H9 (cell line): ENCODE measurements around the gene SCUBE2. TPM values are rescaled to one million over a fixed set of nuclear protein-coding genes. Genes with fewer than 3 reads are reported as not detected.

ENCODE experiments used
- DNase-seq: peaks from one replicate; pipeline ENCODE4 v3.0.0-alpha.2; 2017
- H2AFZ ChIP-seq: one replicate; pipeline ENCODE4 v1.6.1; 2013; ENCODE audit warnings: mild to moderate bottlenecking, low read length, control low read depth, moderate library complexity
- H2AK5ac ChIP-seq: 2 replicates; pipeline ENCODE4 v1.6.1; 2013; ENCODE audit warnings: low read length, control low read depth, mixed read lengths; ENCODE audit not compliant: insufficient read length
- H2BK120ac ChIP-seq: one replicate; pipeline ENCODE4 v1.6.1; 2013; ENCODE audit warnings: low read depth, mild to moderate bottlenecking, low read length, control low read depth, inconsistent platforms; ENCODE audit not compliant: poor library complexity, severe bottlenecking
- H2BK12ac ChIP-seq: 2 replicates; pipeline ENCODE4 v1.6.1; 2013; ENCODE audit warnings: low read length, control low read depth, mixed read lengths, low read depth; ENCODE audit not compliant: insufficient read length
- H2BK15ac ChIP-seq: 2 replicates; pipeline ENCODE4 v1.6.1; 2013; ENCODE audit warnings: low read depth, low read length, control low read depth
- H2BK20ac ChIP-seq: one replicate; pipeline ENCODE4 v1.6.1; 2013; ENCODE audit warnings: low read depth, mild to moderate bottlenecking, low read length, control low read depth, inconsistent platforms; ENCODE audit not compliant: poor library complexity, severe bottlenecking
- H2BK5ac ChIP-seq: 2 replicates; pipeline ENCODE4 v1.6.1; 2013; ENCODE audit warnings: low read length, control low read depth, mixed read lengths; ENCODE audit not compliant: insufficient read length
- H3K14ac ChIP-seq: 2 replicates; pipeline ENCODE4 v1.6.1; 2013; ENCODE audit warnings: low read length, control low read depth; ENCODE audit not compliant: insufficient read depth
- H3K18ac ChIP-seq: 2 replicates; pipeline ENCODE4 v1.6.1; 2013; ENCODE audit warnings: low read depth, mild to moderate bottlenecking, mixed read lengths, low read length, control low read depth; ENCODE audit not compliant: insufficient read length
- H3K23ac ChIP-seq: 2 replicates; pipeline ENCODE4 v1.6.1; 2013; ENCODE audit warnings: low read length, control low read depth, mixed read lengths, low read depth; ENCODE audit not compliant: insufficient read length
- H3K23me2 ChIP-seq: 2 replicates; pipeline ENCODE4 v1.6.1; 2013; ENCODE audit warnings: low read depth, mild to moderate bottlenecking, mixed read lengths, low read length, control low read depth; ENCODE audit not compliant: insufficient read length, poor library complexity, severe bottlenecking
- H3K27ac ChIP-seq: 2 replicates; pipeline ENCODE4 v1.5.1; 2013; ENCODE audit warnings: low read length, control low read depth, mixed read lengths, low read depth; ENCODE audit not compliant: insufficient read length
- H3K27me3 ChIP-seq: 2 replicates; pipeline ENCODE4 v1.6.1; 2013; ENCODE audit warnings: low read length, control low read depth, inconsistent platforms; ENCODE audit not compliant: insufficient read depth
- H3K4ac ChIP-seq: 2 replicates; pipeline ENCODE4 v1.6.1; 2013; ENCODE audit warnings: low read depth, mild to moderate bottlenecking, control low read depth, inconsistent platforms, low read length, moderate library complexity
- H3K4me1 ChIP-seq: 2 replicates; pipeline ENCODE4 v1.6.1; 2013; ENCODE audit warnings: low read length, control low read depth, inconsistent platforms; ENCODE audit not compliant: insufficient read depth
- H3K4me2 ChIP-seq: 2 replicates; pipeline ENCODE4 v1.6.1; 2013; ENCODE audit warnings: low read length, control low read depth, mixed read lengths; ENCODE audit not compliant: insufficient read length, insufficient read depth
- H3K56ac ChIP-seq: 2 replicates; pipeline ENCODE4 v1.6.1; 2013; ENCODE audit warnings: low read depth, mild to moderate bottlenecking, mixed read lengths, low read length, control low read depth; ENCODE audit not compliant: insufficient read length
- H3K79me1 ChIP-seq: 2 replicates; pipeline ENCODE4 v1.6.1; 2013; ENCODE audit warnings: low read depth, mild to moderate bottlenecking, moderate library complexity, low read length, control low read depth, inconsistent platforms; ENCODE audit not compliant: insufficient read depth, poor library complexity, severe bottlenecking
- H3K79me2 ChIP-seq: 2 replicates; pipeline ENCODE4 v1.6.1; 2013; ENCODE audit warnings: low read length, control low read depth, inconsistent platforms; ENCODE audit not compliant: insufficient read depth
- H3K9ac ChIP-seq: 2 replicates; pipeline ENCODE4 v1.6.1; 2013; ENCODE audit warnings: low read length, control low read depth, mixed read lengths; ENCODE audit not compliant: insufficient read length; ENCODE audit errors: extremely low read depth
- H3K9me3 ChIP-seq: one replicate; pipeline ENCODE4 v1.6.1; 2013; ENCODE audit warnings: low read depth, low read length, inconsistent platforms; ENCODE audit not compliant: control insufficient read depth
- H3T11ph ChIP-seq: one replicate; pipeline ENCODE4 v1.6.1; 2013; ENCODE audit warnings: mild to moderate bottlenecking, low read length, control low read depth, inconsistent platforms
- H4K20me1 ChIP-seq: one replicate; pipeline ENCODE4 v1.6.1; 2013; ENCODE audit not compliant: control insufficient read depth, insufficient read length, insufficient read depth
- H4K5ac ChIP-seq: 2 replicates; pipeline ENCODE4 v1.6.1; 2013; ENCODE audit warnings: low read depth, mild to moderate bottlenecking, mixed read lengths, low read length, control low read depth; ENCODE audit not compliant: insufficient read length
- H4K8ac ChIP-seq: replicated peaks from 2 replicates; pipeline ENCODE4 v1.6.1; 2013; ENCODE audit warnings: low read length, control low read depth, mixed read lengths, low read depth; ENCODE audit not compliant: insufficient read length
- H4K91ac ChIP-seq: 2 replicates; pipeline ENCODE4 v1.6.1; 2013; ENCODE audit warnings: low read depth, mild to moderate bottlenecking, moderate library complexity, mixed read lengths, low read length, control low read depth; ENCODE audit not compliant: insufficient read length
- H3K27ac Mint-ChIP-seq, 3 experiments: 2 replicates in 2 of 3; 3 replicates in 1 of 3; pipeline ENCODE4 v1.8.0; 2020 to 2021; ENCODE audit warnings: mixed read lengths in 3 of 3, mild to moderate bottlenecking in 1 of 3, moderate library complexity in 1 of 3
- H3K27me3 Mint-ChIP-seq: 2 replicates; pipeline ENCODE4 v1.8.0; 2021; ENCODE audit warnings: low read depth, mild to moderate bottlenecking, moderate library complexity, mixed read lengths
- H3K36me3 Mint-ChIP-seq, 3 experiments: 2 replicates in 2 of 3; 3 replicates in 1 of 3; pipeline ENCODE4 v1.8.0; 2020 to 2021; ENCODE audit warnings: low read depth in 3 of 3, mixed read lengths in 3 of 3; ENCODE audit not compliant: insufficient read depth in 1 of 3
- H3K4me1 Mint-ChIP-seq, 2 experiments: 2 replicates each; pipeline ENCODE4 v1.8.0; 2020; ENCODE audit warnings: mixed read lengths in 2 of 2
- H3K4me3 Mint-ChIP-seq, 2 experiments: 2 replicates in 1 of 2; 3 replicates in 1 of 2; pipeline ENCODE4 v1.8.0; 2020 to 2021; ENCODE audit warnings: mild to moderate bottlenecking in 2 of 2, mixed read lengths in 2 of 2, moderate library complexity in 1 of 2
- H3K9me3 Mint-ChIP-seq, 2 experiments: 2 replicates in 1 of 2; 3 replicates in 1 of 2; pipeline ENCODE4 v1.8.0; 2020; ENCODE audit warnings: mild to moderate bottlenecking in 2 of 2, mixed read lengths in 2 of 2, moderate library complexity in 1 of 2
- WGBS: extraction: QIAGEN DNeasy Blood & Tissue Kit; methylation state at CpG from one replicate; pipeline ENCODE4 v1.1.7; 2013; ENCODE audit warnings: missing lambda C conversion rate, low lambda C conversion rate, mixed read lengths; ENCODE audit not compliant: insufficient read length; ENCODE audit errors: extremely low coverage; 5-methylcytosine and 5-hydroxymethylcytosine counted together
- total RNA-seq: library from RNA; stranded (reverse); gene quantifications from 2 replicates; pipeline ENCODE4 v1.2.1, GENCODE V29; 2021
- TF ChIP-seq, protein P1 (sequence below): fragments of 200-600 bp; sonication (generic); conservative IDR thresholded peaks from 3 replicates; pipeline ENCODE4 v1.8.0; 2021; ENCODE audit warnings: antibody characterized with exemption, mild to moderate bottlenecking

SCUBE2 gene
- total RNA-seq, 1 experiment from 2014 or later = 1.6 TPM

DNA sequence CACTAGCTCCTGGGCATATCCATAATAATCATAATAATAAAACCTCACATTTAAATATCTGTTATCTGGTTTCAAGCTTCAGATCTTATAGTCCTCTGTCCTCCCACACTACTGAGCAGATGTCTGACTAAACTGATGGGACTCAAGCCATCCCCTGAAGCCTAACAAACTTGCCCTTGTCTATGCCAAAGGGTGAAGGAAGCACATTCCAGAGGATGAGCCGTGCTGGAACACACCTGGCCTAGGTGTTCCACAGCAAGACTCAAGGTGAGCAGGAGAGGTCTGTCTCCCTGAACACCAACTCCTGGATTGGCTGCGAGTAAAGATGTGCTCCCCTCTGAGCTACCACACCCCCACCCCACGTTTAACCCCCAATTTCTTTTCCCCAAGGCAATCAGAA lies 14.7 kb downstream of the SCUBE2 start:
- H2BK120ac ChIP-seq = no peak overlapping the region
- Mint-ChIP-seq H3K4me3 (no peak overlapping the region), H3K9me3 (no peaks in the 10 kb centered on the region), H3K27me3 (peaks cover 3% of the 10 kb centered on the region), H3K4me1 (peaks cover 22 to 28% of the 10 kb centered on the region in 2 experiments), H3K27ac (no peak overlapping the region), H3K36me3 (no peaks in the 10 kb centered on the region)
- no peaks in the 10 kb centered on the region for H3K27me3 ChIP-seq
- H2BK5ac ChIP-seq = no peak overlapping the region
- no peak overlapping the region for H4K91ac ChIP-seq
- H3K14ac ChIP-seq = no peak overlapping the region
- H3K9ac ChIP-seq = no peak overlapping the region
- H3K79me2 ChIP-seq = no peaks in the 10 kb centered on the region
- no peaks in the 10 kb centered on the region for H4K20me1 ChIP-seq
- H3K23me2 ChIP-seq = no peaks in the 10 kb centered on the region
- H4K5ac ChIP-seq = no peak overlapping the region
- H3K4me1 ChIP-seq = no peaks in the 10 kb centered on the region; the same call in 1 of the 2 replicates
- H2BK20ac ChIP-seq = no peak overlapping the region
- H3K56ac ChIP-seq = no peak overlapping the region
- no peak overlapping the region for H3K18ac ChIP-seq
- no peak overlapping the region for H3K4me2 ChIP-seq
- H2BK15ac ChIP-seq = no peak overlapping the region
- no peak overlapping the region for H2AK5ac ChIP-seq
- TF ChIP-seq, protein P1, sequence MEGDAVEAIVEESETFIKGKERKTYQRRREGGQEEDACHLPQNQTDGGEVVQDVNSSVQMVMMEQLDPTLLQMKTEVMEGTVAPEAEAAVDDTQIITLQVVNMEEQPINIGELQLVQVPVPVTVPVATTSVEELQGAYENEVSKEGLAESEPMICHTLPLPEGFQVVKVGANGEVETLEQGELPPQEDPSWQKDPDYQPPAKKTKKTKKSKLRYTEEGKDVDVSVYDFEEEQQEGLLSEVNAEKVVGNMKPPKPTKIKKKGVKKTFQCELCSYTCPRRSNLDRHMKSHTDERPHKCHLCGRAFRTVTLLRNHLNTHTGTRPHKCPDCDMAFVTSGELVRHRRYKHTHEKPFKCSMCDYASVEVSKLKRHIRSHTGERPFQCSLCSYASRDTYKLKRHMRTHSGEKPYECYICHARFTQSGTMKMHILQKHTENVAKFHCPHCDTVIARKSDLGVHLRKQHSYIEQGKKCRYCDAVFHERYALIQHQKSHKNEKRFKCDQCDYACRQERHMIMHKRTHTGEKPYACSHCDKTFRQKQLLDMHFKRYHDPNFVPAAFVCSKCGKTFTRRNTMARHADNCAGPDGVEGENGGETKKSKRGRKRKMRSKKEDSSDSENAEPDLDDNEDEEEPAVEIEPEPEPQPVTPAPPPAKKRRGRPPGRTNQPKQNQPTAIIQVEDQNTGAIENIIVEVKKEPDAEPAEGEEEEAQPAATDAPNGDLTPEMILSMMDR = no peak
- no CpG with 5 or more reads among the region's 3 CpGs for WGBS
- no peaks in the 10 kb centered on the region for H3K9me3 ChIP-seq
- no peak overlapping the region for H2BK12ac ChIP-seq
- no peak overlapping the region for H3T11ph ChIP-seq
- H3K4ac ChIP-seq = no peak overlapping the region
- H3K79me1 ChIP-seq = no peaks in the 10 kb centered on the region
- H4K8ac ChIP-seq = no peak overlapping the region
- H3K27ac ChIP-seq = no peak overlapping the region
- no peak overlapping the region for H3K23ac ChIP-seq
- DNase-seq = no peak
- no peak overlapping the region for H2AFZ ChIP-seq
